Right ventricle myocardium inferior (tissue), 1 donor: ENCODE data around the gene CLRN1. TPM values are rescaled to one million over a fixed set of nuclear protein-coding genes. Genes with fewer than 3 reads are reported as not detected.
A peak's percentile ranks its signal among the peaks of the same experiment; 100 is the strongest.

Experiments
- ATAC-seq: fragments of 200-7000 bp; cut with Tn5 transposase; one replicate; pipeline ENCODE4 v1.9.1; 2020; ENCODE audit warnings: mild to moderate bottlenecking, moderate library complexity
- DNase-seq: peaks from one replicate; pipeline ENCODE4 v3.0.0; 2021; ENCODE audit errors: missing footprints
- intact Hi-C: fragments of 100-400 bp; cut with DNase I; formaldehyde crosslinking; loops from one replicate; pipeline ENCODE4 v1.11.0; 2022
- total RNA-seq: library from RNA; stranded (reverse); fragmentation: NEBNext Ultra II Directional; extraction: Animal tissue kit (Norgen Biotek cat#: 25700); gene quantifications from one replicate; pipeline ENCODE4 v1.2.1, GENCODE V29; 2021
- donor health status: DM: no; HTN: yes; CAD: no; lungs with severe emphysema.

CLRN1 gene
- total RNA-seq, 1 donor from 2014 or later: not detected

DNA sequence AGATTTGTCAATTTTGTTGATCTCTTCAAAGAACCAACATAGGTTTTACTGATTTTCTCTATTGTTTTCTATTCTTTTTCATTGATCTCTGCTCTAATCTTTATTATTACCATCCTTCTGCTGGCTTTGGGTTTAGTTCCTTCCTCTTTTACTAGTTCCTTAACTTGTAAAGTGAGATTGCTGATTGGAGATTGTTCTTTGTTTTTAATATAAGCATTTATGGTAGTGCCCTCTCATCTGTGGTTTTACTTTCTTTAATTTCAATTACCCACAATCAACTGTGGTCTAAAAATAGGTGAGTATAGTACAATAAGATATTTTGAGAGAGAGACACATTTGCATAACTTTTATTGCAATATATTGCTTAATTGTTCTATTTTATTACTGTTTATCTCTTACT is 13.2 kb upstream of the CLRN1 start:
- intact Hi-C loops: no loop called here
- no peak for DNase-seq
- ATAC-seq: no peak

DNA sequence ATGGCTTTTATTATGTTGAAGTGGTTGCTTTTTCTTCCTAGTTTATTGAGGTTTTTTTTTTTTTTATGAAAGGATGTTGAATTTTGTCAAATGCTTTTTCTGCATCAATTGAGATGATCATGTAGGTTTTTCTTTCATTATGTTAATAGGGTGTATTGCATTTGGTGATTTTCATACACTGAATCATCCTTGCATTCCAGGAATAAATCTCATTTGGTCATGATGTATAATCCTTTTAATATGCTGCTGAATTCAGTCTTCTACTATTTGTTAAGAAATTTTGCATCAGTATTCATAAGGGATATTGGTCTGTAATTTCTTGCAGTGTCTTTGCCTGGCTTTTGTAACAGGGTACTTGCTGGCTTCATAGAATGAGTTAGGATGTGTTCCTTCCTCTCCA is 11.5 kb upstream of the CLRN1 start:
- intact Hi-C loops: no loop called here
- ATAC-seq: no peak

DNA sequence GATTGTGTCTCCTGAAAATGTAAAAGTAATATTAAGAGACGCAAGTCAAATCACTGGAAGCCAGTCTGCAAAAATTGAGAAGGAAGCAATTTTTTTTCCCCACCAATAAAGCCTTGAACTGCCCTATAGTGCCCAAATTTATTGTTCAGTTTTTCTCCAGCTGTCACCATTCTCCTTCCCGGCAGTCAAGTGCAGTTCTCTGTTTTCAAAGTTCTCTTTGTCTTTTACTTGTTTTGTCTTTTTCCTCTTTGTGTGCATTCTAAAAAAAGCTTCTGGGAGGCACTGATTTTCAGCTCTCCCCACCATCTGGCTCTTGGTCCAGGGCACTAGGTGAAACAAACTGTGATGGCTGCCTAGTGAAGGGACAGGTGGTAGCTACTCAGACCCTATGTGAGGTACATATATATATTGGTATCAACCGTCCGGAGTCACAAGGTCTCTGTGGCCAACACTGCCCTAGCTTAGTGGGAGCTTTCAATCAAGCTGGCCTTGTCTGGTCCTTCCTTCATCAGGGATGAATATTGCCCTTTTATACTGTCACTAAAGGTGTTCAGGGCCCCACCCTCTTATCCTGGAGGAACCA is 6.1 kb upstream of the CLRN1 start:
- intact Hi-C loops: no loop called here
- ATAC-seq (no peak), DNase-seq (no peak)

More for the DNA sequence above, 11.5 kb upstream of the CLRN1 start:
- no peak for DNase-seq

DNA sequence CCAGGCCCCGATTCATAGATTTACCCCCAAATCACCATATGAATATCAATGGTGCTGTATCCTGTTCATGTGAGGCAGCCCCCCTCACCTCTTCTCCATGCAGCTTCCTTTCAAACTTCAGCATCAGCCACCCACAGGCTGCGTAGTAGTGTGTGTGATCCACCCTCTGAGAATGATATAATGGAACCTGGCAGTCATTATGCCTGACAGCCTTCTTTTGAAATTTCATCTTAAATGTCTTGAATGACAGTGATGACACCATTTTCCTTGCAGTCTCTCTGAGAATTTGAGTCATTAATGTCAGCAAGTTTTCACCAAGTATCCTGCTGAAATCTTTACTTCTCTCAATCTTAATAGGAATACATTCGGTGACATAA is 3.5 kb upstream of the CLRN1 start:
- intact Hi-C loops: no loop called here
- ATAC-seq (no peak), DNase-seq (no peak)

DNA sequence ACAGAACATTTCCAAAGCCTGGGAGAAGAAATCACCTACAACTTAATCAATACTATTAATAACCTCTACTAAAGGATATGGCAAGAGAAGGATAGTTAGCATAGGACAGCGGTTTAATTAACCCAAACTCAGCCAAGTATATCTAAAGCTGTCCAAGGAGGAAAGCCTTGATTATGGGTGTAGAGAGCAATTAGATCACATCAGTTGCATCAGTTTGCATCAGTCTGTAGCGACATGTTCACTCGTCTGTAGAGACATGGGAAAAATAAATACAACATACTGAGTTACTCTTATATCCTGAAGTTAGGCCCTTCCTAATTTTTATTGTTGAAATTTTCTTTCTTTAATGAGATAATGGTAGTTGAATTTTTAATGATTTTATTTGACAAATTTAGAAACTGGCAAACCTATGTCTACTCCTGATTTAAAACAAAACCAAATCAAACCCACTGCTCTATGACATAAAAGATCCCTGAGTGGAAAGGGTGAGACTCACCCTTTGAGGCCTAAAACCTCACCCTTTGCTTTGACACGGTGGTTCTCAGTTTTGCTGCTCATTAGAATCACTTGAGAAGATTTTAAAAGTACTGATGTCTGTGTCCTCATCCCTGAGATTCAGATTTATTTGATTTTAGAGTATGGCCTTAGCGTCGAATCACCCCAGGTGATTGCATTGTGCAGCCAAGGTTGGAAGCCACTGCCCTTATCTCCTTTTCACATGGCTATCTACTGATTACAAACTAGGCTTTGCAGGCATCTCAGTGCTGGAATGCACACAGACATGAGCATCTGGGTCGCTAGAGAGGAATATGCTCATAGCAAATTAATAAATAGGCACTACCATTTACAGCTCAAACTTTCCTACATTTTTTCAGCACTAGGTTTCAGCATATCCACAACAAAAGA is 2.8 kb upstream of the CLRN1 start:
- DNase-seq (no peak), ATAC-seq (no peak)
- intact Hi-C loops: no loop called here

DNA sequence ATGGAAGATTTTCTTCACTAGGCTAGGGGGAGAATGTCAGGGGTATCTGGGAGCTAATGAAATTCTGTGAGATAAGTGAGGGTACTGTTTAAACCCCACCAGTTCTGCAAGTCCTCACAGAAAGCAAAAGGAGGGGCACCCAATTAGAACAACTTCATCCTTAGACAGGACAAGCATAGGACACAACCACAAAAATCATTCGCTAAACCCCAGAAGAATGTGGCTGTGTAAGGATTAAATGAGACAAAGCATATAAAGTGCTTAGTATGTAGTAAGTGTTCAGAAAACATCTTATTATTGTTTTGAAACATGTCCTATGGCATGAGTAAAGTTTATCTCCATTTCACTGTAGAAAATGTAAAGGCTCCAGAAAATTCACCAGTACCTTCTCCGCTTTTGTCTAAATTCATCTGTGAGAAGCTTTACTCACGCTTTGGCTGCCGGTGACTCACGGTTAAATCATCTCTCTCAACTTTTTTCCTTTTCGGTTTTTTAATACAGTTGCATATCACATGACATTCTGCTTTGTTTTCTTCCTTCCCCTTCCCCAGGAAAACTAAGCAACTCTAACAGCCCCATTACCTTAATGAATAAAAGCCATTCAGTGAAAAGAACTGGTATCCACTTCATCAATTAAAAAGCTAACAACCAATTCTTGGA is 1.7 kb downstream of the CLRN1 start:
- DNase-seq (no peak), ATAC-seq (no peak)
- intact Hi-C loops: no loop called here

DNA sequence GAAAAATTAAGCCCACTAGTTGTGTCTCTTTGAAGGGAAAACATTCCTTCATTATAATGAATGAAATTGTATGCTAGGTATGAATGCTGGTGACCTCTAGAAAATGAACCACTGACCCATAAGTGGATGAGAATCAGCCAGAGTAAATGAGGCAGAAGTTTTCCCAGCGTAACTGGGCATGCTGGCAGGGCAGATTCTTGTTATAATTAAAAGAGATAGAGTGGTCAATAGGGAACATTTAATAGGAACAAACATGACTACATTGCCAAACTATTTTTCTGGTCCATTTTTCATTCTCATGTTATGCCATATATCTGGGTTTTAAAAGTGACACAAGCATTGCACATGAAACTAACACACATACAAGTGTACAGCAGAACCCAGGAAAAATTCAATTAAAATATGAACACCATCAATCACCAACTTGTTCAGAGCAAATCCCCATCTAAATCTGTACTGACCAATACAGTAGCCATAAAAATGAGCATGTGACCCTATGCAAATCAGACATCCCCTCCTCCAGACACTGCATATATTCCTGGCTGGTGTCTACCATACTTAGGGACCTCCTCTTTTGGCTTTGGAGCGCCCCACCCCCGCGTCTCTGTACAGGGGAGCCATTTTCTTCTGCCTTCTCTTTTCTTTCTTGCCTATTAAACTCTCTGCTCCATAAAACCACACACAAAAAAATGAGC is 4.0 kb downstream of the CLRN1 start:
- no peak for ATAC-seq
- intact Hi-C loops: no loop called here
- no peak for DNase-seq

DNA sequence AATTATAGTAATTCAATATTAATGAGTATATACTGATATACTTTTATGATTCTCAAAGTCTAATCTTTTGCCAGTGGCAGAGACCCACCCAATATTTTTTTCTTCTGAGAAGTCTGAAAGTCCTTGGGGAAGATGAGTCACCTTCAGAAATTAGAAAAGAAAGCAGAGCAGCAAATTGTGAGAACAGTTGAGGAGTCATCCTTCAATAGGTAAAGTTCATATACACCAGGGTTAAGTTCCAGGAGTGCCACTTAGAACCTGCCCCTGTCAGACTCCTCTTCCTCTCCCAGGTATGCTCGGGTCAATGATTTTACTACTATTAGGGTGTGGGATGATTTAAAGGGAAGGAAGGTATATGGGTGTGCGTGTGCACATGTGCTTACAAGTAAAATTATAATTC is 7.1 kb downstream of the CLRN1 start:
- DNase-seq (no peak), ATAC-seq (no peak)
- intact Hi-C loops: no loop called here

DNA sequence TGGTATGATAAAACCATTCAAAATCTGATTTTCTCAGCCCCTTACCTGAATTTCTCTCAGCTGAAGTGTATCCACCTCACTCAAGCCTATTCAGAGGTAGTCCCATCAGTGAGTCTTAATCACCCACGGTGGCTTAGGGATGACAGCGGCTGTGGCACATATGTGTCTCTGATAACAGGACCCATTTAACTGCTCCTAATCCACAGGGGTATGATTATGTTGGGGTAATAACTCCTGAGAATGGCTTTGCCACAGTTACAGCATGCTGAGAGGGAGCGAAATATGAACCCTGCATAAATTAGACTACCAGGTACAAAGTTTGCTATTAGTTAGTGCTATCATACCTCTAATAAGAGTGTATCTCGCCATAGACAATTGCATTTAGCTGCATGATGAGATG is 10.6 kb downstream of the CLRN1 start:
- intact Hi-C loops: no loop called here
- no peak for DNase-seq
- ATAC-seq: no peak

DNA sequence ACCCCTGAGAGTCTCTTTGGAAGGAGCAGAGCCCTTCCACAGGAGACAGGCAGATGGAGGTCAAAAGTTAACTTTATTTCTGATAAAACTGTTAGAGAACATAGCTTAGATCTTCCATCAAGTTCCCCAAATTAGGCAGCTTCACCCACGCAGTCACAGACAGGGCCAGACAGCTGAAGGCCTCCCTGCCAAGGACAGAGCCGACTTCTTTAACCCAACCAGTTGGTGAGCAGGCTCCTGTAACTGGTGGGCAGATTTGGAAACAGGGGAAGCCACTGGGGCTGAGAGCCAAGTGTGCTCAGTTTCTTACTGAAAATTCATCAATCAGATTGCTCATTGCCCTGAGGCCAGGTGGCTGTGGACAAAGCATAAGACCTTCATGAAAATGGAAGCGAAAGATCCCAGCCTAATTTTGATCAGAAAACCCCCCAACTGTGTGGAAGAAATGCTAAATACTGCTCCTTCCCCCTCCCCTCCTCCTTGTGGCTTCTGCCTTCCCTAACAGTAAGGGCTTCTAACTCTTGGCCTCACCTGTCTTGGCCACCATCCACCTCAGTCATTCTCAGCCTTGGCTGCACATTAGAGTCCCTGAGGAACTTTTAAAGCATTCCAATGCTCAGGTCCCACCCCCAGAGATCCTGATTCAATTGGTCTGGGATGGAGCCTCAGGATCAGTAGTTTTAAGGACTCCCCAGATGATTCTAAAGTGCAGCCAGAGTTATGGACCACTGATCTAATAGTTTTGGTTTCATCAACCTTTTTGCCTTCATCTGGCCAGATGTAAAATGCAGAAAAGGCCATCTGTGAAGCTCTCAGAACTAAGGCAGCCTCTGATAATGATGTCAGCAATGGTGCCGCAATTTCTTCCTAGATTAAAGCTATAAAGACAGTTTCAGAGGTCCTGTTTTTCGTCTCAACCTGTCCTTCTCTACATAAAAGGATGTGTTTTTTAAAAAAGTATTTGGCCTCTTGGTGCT is 11.5 kb downstream of the CLRN1 start:
- no peak for ATAC-seq
- intact Hi-C loops: no loop called here
- DNase-seq: no peak

DNA sequence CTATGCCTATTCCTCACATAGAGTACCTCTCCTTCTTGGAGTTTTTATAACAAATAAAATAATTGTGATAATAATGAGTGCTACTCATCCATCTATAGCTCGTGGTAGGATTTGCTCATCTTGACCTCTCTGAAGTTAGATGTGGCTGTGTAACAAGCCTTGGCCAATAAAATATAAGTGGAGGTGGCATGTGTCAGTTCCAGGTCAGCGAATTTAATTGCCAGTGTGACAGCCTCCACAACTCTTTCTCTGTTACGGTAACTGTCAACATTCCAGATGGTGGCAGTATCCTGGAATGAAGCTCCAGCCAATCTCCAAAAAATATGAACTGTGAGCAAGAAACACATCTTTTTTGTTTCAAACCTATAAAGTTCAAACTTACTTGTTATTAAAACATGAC is 13.8 kb downstream of the CLRN1 start:
- intact Hi-C loops: no loop called here
- DNase-seq (no peak), ATAC-seq (no peak)

DNA sequence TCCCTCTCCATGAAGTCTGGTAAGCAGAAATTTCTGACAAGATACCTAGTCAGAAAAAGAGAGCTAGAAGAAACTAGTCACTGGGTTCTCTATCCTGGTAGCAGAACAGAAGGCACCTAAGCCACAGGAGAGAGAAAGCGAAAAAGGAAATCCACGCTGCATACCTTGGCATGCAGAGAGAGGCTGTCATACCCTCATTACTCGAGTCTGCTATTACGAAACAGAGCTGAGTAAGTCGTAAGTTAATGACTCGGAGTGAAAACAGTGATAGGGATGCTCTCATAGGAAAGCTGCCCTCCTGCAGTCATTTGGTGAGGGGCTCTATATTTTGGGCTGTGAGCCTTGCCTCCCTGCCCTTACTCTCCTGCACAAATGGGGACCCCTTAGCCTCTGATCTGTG is 16.2 kb downstream of the CLRN1 start:
- no peak for ATAC-seq
- DNase-seq: no peak
- intact Hi-C loops: no loop called here

DNA sequence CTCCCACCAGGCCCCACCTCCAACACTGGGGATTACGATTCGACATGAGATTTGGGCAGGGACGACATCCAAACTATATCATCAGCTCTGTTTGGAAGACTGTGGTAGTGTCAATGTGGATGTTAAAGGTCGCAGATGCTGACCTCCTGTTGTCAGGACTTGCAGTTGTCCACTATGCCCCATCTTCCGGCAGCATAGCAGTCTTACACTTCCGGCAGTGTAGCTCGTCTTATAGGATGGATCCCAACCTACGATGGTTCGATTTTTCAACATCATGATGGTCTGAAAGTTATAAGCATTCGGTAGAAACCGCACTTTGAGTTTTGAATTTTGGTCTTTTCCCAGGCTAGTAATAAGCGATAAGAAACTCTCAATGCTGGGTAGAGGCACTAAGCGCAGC is 20.6 kb downstream of the CLRN1 start:
- intact Hi-C loops: no loop called here
- no peak for ATAC-seq
- no peak for DNase-seq

DNA sequence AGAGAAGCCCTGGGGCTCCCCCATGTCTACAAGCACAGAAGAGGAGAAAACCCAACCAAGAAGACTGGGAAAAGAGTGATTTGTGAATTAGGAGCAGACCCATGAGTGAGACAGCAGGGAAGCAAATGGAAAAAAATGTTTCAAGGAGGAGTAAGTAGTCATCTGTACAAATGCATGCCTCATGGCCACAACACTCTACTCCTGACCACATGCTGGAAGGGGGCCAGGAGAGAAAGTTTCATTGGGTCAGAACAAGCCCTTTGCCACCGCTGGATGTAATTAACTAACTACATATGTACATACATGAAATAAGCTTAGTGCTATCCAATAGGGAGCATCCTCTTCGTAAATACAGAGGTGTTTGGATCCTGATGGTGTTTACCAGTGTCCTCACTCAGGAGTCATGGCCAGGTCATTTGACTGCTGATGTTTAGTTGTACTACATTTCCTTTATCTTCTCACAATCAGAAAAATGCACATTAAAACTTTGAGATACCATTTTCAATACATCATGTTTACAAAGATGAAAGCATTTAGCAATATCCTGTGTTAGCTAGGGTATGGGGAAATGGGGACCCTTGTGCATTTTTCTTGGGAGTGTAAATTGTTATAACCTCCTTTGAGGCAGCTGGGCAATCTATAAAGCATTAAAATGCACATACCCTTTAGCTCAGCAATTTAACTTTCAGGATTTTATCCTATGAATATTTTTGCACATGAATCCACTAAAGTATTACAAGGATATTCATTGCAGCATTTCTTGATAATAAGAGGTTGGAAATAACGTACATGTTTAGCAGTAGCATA is 27.1 kb downstream of the CLRN1 start:
- ATAC-seq (no peak), DNase-seq (no peak)
- intact Hi-C loops: no loop called here

DNA sequence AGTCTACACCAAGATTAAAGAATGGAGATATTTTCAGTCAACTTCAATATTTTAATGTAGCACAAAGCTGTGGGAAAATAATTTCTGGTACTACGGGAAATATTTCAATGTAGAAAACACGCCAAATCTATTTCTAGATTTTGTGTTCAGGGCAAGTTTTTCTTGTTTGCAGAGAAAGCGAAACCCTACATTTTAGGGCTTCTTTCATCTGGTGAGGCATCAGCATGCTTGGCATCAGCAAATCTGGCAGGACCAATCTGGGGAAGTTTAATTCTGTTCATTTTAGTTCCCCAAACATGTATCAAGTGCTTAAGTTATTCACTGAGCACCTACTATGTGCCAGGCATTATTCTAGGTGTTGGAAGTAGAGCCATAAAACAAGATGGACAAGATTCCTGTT is 30.3 kb downstream of the CLRN1 start:
- no peak for DNase-seq
- intact Hi-C loops: no loop called here
- ATAC-seq: no peak

DNA sequence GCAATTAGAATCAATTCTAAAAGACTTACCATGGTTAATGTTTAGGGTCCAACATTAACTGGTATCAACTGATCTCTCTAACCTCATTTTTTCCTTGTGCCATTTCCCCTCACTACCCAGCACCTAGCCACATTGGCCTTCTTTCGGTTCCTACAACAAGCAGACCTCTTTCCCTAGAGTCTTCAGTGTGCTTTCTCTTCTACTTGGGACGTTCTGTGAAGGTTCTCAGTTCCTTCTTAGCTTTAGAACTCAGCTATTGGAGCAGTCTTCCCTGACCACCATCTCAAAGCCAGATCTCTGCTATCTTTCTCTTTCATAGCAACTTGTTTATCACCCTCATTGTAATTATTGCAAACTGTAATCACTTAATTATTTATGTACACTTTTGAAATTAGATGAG is 35.8 kb downstream of the CLRN1 start:
- DNase-seq: no peak
- intact Hi-C loops: no loop called here
- no peak for ATAC-seq

DNA sequence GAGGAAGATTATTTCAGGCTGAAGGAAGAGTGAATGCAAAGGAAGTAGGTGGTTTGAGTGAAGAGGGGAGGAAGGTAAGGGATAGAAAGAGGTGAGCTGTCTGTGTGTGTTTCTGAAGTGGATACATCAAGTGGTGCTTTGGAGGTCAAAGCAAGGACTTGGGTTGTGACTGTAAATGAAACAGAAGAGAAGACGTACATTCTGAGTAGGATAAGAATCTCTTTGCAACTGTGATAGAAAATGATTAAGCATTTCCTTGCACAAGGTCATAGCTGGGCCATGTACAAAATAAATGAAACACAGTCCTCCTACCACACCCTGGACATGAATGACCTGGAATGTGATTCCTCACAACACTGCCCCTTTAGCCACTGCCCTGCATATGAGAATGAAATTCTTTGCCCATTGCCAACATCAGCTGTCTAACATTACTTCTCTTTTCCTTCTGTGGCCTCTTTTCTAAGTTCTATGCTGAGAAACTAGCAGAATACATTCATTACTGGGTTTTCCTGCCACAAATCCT is 39.0 kb downstream of the CLRN1 start:
- DNase-seq: no peak

DNA sequence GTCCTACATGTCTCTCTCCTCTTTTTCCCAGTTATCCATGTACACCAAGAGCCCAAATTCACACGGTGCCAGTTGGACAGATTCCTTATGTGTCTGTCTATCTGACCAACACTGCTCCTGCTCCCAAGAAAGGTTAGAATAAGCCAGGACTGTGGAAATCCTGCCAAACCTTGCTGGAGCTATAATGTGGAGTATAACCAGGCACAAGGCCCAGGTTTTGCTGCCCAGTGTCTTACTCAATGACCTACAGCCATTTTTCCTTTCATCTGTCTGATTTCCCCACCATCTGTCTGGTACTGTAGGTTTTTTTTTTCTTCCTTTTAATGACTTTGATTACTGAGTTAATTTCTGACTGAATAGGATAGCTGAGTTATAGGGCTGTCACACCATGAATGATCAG is 40.8 kb downstream of the CLRN1 start:
- DNase-seq: no peak
- peak; percentile 57 for ATAC-seq
- intact Hi-C loops: no loop called here

More for the DNA sequence above, 39.0 kb downstream of the CLRN1 start:
- intact Hi-C loops: no loop called here
- no peak for ATAC-seq
